GM10248 (cell line): ENCODE results near the gene TSTD1.

Experiments used
- CTCF ChIA-PET: fragments of 300-600 bp; sonication (Branson Sonifier 250); formaldehyde crosslinking; extraction: SDS; loops from one replicate; lab custom pipeline; 2021; ENCODE audit warnings: antibody characterized with exemption; lab: Yijun Ruan, JAX
- POLR2A ChIA-PET: fragments of 350-650 bp; sonication (Branson Sonifier 250); formaldehyde crosslinking; extraction: SDS; loops from one replicate; lab custom pipeline; 2020; ENCODE audit warnings: antibody characterized with exemption; lab: Yijun Ruan, JAX
- DNase-seq: peaks from one replicate; pipeline ENCODE4 v3.0.0; 2012; ENCODE audit errors: extremely low spot score
- TF ChIP-seq, protein P1 (sequence below): IDR thresholded peaks from 2 replicates; pipeline ENCODE4 v1.5.1; 2012; ENCODE audit warnings: mild to moderate bottlenecking, low read depth; ENCODE audit errors: extremely low read depth, missing control alignments, control extremely low read depth

The TSTD1 gene

DNA sequence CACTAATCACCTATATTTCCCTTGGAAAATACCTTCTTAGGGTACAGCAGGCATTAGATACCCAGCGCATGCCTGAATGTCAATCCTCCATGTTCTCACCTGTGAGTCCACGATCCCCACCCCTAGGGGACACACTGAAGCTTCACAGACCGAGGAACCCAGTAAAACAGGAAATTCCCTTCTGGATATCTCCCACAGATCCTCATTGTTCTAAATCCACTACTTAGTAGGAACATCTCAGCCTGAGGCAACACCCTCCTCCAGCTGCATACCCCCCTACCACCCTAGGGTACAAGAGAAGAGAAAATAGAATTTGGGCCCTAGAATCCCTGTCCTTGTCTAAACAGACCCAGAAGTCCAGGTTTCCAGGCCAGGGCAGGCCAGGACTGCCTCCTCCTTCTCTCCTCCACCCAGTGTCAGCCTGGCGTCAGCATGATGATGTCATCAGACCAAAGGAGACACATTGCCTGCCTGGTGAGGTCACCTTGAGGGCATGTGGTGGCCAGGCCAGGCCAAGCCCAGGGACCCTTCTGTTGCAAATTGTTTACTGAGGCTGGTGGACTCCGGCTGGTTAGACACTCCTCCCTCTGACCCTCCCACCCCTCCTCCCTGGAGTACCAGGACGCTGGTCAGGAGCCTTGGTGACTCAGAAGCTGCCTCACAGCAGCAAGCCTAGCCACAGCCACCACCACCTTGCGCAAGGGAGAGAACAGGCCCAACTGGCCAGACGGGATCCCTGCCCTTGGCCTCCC lies 44.4 kb upstream of the TSTD1 start:
- CTCF ChIA-PET = interaction anchor here (1.0 to 9.2 kb wide), 5 partner anchors 10 to 57 kb away, joined by 3 to 91 read pairs (median 3); partner anchors contain the start of genes ARHGAP30, DEDD and KLHDC9
- DNase-seq = no peak
- POLR2A ChIA-PET = no interaction called here
- TF ChIP-seq, protein P1, sequence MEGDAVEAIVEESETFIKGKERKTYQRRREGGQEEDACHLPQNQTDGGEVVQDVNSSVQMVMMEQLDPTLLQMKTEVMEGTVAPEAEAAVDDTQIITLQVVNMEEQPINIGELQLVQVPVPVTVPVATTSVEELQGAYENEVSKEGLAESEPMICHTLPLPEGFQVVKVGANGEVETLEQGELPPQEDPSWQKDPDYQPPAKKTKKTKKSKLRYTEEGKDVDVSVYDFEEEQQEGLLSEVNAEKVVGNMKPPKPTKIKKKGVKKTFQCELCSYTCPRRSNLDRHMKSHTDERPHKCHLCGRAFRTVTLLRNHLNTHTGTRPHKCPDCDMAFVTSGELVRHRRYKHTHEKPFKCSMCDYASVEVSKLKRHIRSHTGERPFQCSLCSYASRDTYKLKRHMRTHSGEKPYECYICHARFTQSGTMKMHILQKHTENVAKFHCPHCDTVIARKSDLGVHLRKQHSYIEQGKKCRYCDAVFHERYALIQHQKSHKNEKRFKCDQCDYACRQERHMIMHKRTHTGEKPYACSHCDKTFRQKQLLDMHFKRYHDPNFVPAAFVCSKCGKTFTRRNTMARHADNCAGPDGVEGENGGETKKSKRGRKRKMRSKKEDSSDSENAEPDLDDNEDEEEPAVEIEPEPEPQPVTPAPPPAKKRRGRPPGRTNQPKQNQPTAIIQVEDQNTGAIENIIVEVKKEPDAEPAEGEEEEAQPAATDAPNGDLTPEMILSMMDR = no peak

DNA sequence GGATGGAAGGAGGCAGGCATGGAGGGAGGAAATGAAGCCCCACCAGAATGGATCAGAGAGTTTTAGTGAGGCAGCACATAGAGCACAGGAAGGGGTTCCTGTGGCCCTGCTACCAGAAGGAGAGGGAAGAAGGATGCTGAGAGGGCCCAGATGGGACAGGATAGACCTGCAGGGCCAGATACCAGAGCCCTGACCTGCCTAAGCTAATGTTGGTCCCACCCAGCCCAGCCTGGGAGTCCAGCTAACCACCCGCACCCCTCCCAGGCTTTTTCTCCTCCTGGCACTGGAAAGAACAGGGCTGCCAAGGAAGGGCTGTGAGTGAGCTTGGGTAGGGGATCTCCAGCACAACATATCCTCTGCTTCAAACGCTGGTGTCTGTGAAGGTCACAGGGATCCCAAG lies 43.7 kb upstream of the TSTD1 start:
- CTCF ChIA-PET = interaction anchor here (0.8 to 9.2 kb wide), 7 partner anchors 9 to 305 kb away, joined by 3 to 91 read pairs (median 3); partner anchors contain the start of genes ARHGAP30, DEDD and KLHDC9
- POLR2A ChIA-PET = no interaction called here
- TF ChIP-seq, protein P1 = no peak
- no peak for DNase-seq

DNA sequence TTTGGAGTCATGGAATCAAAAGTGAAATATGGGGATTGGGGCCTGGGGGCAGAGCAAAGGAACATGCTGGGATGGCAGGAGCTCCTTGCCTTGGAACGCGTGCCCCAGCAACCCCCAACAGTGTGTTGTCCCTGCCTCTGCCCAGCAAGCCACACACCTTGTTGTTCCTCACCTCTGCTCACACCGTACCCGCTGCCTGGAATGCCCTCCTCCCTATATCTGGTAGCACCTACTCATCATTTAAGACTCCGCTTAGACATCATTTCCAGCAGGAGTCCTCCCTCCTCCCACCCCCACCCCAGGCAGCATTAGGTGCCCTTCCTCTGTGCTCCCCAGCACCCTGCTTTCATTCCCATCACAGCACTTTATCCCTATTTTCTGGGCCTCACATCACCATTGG lies 42.8 kb upstream of the TSTD1 start:
- ChIA-PET CTCF (interaction anchor here (0.7 to 9.2 kb wide), 5 partner anchors 8 to 304 kb away, joined by 3 to 91 read pairs (median 6); partner anchors contain the start of genes ARHGAP30 and KLHDC9), POLR2A (no interaction called here)
- DNase-seq = no peak
- TF ChIP-seq, protein P1 = no peak

DNA sequence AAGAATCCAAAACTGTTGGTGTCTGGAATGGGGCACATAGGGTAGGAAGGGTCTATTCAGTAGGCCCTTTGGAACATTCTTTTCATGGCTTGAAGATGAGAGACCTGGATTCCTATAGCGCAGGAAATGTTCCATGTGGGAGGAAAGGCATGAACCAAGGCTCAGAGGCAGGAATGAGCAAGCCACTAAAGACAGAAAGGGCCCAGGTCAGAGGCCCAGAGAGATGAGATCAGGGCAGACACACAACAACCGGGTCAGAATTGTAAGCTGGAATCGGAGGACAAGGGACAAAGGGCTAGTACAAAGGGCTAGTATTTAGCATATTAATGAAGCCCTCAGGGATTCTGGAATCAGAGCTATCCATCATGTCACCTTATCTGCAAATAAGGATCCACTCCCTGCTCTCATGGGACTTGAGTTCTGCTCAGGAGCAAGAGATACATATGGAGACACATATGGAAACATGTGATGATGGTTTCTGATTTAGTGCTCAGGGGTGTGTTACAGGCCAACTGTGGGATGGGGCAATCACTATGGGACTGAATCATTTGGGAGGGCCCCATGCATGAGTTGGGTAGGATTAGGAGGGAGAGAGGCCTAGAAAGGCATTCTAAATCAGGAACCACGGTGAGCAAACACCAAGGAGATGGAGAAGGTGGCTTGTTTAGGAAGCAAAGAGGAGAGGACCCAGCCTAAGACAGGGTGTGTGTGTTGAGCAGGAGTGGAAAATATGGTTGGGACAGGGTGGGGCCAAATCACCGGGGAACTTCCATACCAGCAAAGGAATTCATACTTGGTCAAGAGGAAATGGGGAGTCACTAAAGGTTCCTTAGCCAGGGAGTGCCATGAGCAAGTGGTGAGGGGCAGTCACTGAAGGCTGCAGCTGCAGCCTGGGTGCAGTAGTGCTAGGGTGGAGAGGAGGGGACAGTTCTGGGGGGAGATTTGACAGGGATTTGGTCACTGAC lies 42.0 kb upstream of the TSTD1 start:
- no peak for DNase-seq
- ChIA-PET CTCF (interaction anchor here (0.7 to 9.2 kb wide), 4 partner anchors 9 to 303 kb away, joined by 3 to 91 read pairs (median 5); partner anchors contain the start of gene KLHDC9), POLR2A (no interaction called here)
- TF ChIP-seq, protein P1 = no peak

DNA sequence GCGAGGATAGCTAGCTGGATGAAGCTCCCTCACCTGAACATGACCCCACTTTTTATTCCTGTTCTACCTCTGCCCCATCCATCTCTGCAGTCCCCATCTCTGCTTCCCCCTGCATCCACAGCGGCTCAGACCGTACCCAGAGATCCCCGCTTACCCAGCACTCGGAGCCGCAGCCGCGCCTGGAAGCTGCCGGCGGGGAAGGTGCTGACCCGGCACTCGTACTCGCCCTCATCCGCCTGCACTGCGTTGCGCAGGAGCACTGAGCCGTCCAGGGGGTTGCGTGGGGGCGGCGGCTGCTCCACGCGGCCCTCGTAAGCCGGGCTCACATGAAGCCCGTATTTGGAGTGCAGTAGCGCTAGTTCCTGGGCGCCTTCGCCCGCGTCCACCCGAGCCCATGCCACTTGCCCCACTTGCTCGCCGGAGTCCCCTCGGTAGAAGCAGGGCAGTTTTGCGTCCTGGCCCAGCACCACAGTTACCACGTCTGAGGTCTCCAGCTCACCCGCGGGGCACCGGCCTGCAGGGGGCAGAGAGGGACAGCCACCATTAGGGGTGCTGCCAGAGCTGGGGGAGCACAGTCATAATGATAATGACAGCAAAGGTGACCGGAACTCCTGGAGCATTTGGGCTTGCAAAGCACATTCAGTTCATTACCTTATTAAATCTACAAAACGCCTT lies 40.8 kb upstream of the TSTD1 start:
- no peak for DNase-seq
- CTCF ChIA-PET = interaction anchor here (1.2 to 9.2 kb wide), 5 partner anchors 9 to 68 kb away, joined by 3 to 91 read pairs (median 3); partner anchors contain the start of genes KLHDC9 and NECTIN4
- TF ChIP-seq, protein P1 = no peak
- POLR2A ChIA-PET = no interaction called here

DNA sequence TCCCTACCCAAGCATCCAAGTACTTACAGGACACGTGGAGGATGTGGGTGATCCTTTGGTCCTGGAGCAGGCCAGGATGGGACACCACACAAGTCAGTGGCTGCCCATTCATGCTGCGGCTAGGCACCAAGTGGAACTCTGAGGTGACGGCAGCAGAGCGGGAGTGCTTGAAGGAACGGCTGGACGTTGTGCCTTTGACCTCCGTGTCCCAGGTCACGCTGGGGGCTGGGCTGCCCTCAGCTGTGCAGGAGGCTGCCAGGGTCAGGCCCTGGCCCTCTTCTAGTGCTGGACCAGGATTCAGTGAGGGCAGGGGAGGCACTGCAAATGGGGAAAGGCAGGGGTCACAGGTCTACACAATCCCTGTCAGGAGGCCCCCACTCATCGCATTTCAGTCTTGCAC lies 38.7 kb upstream of the TSTD1 start:
- CTCF ChIA-PET = interaction anchor here (0.7 to 10.8 kb wide), 3 partner anchors 9 to 21 kb away, joined by 3 to 137 read pairs (median 73); partner anchors contain the start of genes KLHDC9 and NECTIN4
- DNase-seq = no peak
- TF ChIP-seq, protein P1 = no peak
- POLR2A ChIA-PET = no interaction called here
